Left cardiac atrium (tissue), 4 donors: ENCODE results near the gene KRTAP9-6. TPM values are rescaled to one million over a fixed set of nuclear protein-coding genes. Genes with fewer than 3 reads are reported as not detected.
"Not testable (repeated sequence)": the region's sequence is repeated elsewhere in the genome, so short reads cannot be mapped to it uniquely, and the experiment has no call there.

Experiments used
- ATAC-seq, 2 donors: fragments of 200-7000 bp; cut with Tn5 transposase; one replicate each; pipeline ENCODE4 v1.9.1; 2020; ENCODE audit warnings: mild to moderate bottlenecking in 2 of 2, moderate library complexity in 2 of 2
- DNase-seq: peaks from one replicate; pipeline ENCODE4 v3.0.0-alpha.2; 2020
- intact Hi-C, 2 donors: fragments of 100-400 bp; cut with DNase I; formaldehyde crosslinking; loops; one replicate each; pipeline versions ENCODE4 v1.14.1 to v1.15.1; 2022 to 2023
- long read RNA-seq: library from polyadenylated mRNA; unstranded; transcript quantifications from one replicate; pipeline ENCODE4 v2.0.0, GENCODE V29; 2021
- total RNA-seq, 2 donors: library from RNA; stranded (reverse); fragmentation: NEBNext Ultra II Directional; extraction: Animal tissue kit (Norgen Biotek cat#: 25700); gene quantifications; one replicate each; pipeline ENCODE4 v1.2.1, GENCODE V29; 2021
- donor health status: DM: no; HTN: yes; CAD: no.
- donor health status: DM: no; HTN: yes; CAD: no; lungs with severe emphysema.
- donor health status: DM: yes; HTN: yes; CAD: no.
- donor health status: Dilated cardiomyopathy.

Gene KRTAP9-6, protein sequence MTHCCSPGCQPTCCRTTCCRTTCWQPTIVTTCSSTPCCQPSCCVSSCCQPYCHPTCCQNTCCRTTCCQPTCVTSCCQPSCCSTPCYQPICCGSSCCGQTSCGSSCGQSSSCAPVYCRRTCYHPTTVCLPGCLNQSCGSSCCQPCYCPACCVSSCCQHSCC
- total RNA-seq: not detected
- long read RNA-seq: 0 reads

DNA sequence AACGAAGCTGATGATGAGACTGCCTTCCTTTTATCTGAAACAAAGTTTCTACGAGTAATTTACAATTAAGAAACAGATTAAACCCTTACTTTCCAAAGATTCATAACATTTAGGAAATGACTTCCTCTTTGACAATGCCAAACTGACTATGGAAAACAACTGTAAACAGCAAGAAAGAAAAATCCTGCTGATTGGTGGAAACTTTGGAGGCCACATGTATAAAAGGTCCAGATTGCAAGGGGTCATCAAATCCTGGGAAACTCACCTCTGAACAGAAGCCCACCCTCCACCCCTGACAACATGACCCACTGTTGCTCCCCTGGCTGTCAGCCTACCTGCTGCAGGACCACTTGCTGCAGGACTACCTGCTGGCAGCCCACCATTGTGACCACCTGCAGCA lies at the start of gene KRTAP9-6:
TSS of gene KRTAP9-6 (plus strand) at position 301 of the 400 bp plus-strand sequence. CDS start at position 301, 0 bp downstream.
- intact Hi-C loops: no loop called here
- no peak for ATAC-seq

GRCh38 chr17:41215681-41216080 lies 49.5 kb upstream of the KRTAP9-6 start:
- intact Hi-C loops: no loop called here
- DNase-seq: no peak
- ATAC-seq: no peak

More for the DNA sequence above, at the start of gene KRTAP9-6:
- no peak for DNase-seq

GRCh38 chr17:41223821-41224220 lies 41.4 kb upstream of the KRTAP9-6 start:
- DNase-seq: no peak
- intact Hi-C loops: no loop called here
- ATAC-seq: no peak

DNA sequence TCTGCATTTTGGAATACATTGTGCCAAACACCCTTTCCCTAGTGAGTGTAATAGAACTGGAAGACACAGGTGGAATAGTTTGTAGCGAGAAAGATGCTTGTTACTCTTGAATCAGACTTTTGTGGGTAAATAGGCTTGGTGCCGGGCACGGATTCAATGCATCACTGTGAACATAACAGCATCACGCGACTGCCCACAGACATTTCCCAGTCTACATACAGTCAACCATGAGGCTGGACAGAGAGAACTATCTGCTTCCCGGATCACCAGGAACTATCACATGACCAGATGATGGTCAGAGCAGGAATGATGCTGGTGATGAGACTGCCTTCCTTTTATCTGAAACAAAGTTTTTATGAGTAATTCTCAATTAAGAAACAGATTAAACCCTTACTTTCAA lies 39.1 kb upstream of the KRTAP9-6 start:
- DNase-seq (no peak), ATAC-seq (no peak)
- intact Hi-C loops: no loop called here

- DNase-seq, ATAC-seq, intact Hi-C loops: not testable (repeated sequence)
Observed at GRCh38 chr17:41226598-41227095, 38.5 kb upstream of the KRTAP9-6 start, which contains the start of gene KRTAP9-2. TSS of gene KRTAP9-2 (plus strand) at chr17:41226648. CDS start at chr17:41226655, 7 bp downstream.

DNA sequence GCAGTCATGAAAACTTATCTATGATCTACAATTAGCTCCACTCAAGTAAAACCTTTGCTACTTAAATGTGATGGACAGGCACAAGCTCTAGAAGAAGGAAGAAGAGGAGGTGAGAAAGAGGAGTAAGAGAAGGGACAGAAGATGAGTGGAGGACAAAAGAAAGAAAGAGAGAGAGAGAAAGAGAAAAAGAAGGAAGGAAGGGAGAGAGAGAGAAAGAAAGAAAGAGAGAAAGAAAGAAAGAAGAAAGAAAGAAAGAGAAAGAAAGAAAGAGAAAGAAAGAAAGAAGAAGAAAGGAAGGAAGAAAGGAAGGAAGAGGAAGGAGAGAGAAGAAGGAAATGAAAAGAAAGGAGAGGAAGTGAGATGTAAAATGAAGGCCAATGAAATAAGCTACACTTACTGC lies 35.1 kb upstream of the KRTAP9-6 start:
- ATAC-seq (no peak), DNase-seq (no peak)
- intact Hi-C loops: no loop called here

DNA sequence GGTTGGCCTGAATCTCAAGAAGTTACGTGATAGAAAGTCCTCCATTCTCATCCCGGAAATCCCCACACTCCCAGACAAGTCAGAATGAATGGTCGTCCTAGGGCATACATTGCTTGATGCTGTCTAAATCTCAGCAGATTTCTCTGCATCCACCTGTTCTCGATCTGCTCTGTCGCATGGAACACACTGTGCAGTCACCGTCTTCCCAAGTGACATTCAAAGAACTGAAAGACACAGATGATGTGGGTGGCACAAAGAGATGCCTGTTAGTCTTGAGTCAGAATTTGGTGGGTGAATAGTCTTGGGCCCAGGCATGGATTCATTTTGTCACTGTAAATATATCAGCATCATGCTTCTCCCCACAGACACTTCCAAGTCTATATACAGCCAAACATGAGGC lies 33.4 kb upstream of the KRTAP9-6 start:
- ATAC-seq (no peak), DNase-seq (no peak)
- intact Hi-C loops: no loop called here

DNA sequence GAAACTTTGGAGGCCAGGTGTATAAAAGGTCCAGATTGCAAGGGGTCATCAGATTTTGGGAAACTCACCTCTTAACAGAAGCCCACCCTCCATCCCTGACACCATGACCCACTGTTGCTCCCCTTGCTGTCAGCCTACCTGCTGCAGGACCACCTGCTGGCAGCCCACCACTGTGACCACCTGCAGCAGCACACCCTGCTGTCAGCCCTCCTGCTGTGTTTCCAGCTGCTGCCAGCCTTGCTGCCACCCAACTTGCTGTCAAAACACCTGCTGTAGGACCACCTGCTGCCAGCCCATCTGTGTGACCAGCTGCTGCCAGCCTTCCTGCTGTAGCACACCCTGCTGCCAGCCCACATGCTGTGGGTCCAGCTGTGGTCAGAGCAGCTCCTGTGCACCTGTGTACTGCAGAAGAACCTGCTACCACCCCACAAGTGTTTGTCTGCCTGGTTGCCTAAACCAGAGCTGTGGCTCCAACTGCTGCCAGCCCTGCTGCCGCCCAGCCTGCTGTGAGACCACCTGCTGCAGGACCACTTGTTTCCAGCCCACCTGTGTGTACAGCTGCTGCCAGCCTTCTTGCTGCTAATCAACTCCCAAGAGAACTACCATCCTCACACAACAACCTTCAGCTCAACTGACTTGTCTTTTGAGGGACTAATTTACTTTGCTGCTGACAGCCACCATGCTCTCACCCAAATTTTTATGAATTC lies 32.6 kb upstream of the KRTAP9-6 start, which contains the start of gene KRTAP9-3:
TSS of gene KRTAP9-3 (plus strand) at position 51 of the 707 bp plus-strand sequence. CDS start at position 104, 53 bp downstream.
- ATAC-seq, intact Hi-C loops, DNase-seq: not testable (repeated sequence)

DNA sequence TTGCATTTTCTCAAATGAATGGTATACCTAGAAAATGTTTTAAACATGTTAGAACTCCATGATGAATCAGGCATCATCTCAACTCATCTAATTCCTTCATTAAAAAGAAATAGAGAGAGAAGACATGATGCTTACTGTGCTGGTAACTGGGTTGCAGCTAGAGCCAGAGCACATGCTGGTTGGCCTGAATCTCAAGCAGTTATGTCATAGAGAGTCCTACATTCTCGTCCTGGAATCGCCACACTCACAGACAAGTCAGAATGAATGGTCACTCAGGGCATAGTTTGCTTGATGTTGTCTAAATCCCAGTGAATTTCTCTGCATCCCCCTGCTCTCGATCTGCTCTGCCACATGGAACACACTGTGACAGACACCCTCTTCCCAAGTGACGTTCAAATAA lies 28.1 kb upstream of the KRTAP9-6 start:
- DNase-seq, intact Hi-C loops, ATAC-seq: not testable (repeated sequence)

- ATAC-seq, intact Hi-C loops, DNase-seq: not testable (repeated sequence)
Observed at GRCh38 chr17:41237949-41238437, 27.2 kb upstream of the KRTAP9-6 start, which contains the start of gene KRTAP9-8. TSS of gene KRTAP9-8 (plus strand) at chr17:41237999. CDS start at chr17:41238052, 53 bp downstream.

- ATAC-seq, intact Hi-C loops, DNase-seq: not testable (repeated sequence)
Observed at GRCh38 chr17:41246995-41247787, 18.0 kb upstream of the KRTAP9-6 start.

GRCh38 chr17:41249637-41250240 lies 15.4 kb upstream of the KRTAP9-6 start, which contains the start of gene KRTAP9-4:
TSS of gene KRTAP9-4 (plus strand) at chr17:41249687. CDS start at chr17:41249721, 34 bp downstream.
- DNase-seq, ATAC-seq, intact Hi-C loops: not testable (repeated sequence)

- intact Hi-C loops: no loop called here
- DNase-seq (no peak), ATAC-seq (no peak)
Observed at GRCh38 chr17:41251261-41251660, 13.9 kb upstream of the KRTAP9-6 start.

DNA sequence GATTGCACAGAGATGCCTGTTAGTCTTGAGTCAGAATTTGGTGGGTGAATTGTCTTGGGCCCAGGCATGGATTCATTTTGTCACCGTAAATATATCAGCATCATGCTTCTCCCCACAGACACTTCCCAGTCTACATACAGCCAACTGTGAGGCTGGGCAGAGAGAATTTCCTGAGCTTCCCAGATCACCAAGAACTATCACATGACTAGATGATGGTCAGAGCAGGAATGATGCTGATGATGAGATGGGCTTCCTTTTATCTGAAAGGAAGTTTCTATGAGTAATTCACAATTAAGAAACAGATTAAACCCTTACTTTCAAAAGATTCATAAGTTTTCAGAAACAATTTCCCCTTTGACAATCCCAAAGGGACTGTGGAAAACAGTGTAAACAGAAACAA lies 10.3 kb upstream of the KRTAP9-6 start:
- DNase-seq (no peak), ATAC-seq (no peak)
- intact Hi-C loops: no loop called here

DNA sequence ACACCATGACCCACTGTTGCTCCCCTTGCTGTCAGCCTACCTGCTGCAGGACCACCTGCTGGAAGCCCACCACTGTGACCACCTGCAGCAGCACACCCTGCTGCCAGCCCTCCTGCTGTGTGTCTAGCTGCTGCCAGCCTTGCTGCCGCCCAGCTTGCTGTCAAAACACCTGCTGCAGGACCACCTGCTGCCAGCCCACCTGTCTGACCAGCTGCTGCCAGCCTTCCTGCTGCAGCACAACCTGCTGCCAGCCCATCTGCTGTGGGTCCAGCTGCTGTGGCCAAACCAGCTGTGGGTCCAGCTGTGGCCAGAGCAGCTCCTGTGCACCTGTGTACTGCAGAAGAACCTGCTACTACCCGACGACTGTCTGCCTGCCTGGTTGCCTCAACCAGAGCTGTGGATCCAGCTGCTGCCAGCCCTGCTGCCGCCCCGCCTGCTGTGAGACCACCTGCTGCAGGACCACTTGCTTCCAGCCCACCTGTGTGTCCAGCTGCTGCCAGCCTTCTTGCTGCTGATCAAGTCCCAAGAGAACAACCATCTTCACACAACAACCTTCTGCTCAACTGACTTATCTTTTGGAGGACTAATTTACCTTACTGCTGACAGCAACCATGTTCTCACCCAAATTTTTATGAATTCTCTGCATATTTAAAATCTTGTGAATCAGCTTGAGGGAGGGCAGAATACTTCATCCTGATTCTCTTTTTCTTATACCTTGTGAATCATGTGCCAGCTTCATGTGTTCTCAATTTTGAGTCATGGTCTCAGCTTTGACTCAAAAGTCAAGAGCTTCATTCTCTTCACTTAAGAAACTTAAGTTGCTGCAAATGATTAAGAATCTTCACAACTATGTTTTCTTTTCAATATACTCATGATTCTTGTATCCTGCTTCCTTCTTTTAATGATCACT lies 9.5 kb upstream of the KRTAP9-6 start, which contains the start of gene KRTAP9-9:
TSS of gene KRTAP9-9 (plus strand) at position 4 of the 910 bp plus-strand sequence.
- ATAC-seq, DNase-seq, intact Hi-C loops: not testable (repeated sequence)

DNA sequence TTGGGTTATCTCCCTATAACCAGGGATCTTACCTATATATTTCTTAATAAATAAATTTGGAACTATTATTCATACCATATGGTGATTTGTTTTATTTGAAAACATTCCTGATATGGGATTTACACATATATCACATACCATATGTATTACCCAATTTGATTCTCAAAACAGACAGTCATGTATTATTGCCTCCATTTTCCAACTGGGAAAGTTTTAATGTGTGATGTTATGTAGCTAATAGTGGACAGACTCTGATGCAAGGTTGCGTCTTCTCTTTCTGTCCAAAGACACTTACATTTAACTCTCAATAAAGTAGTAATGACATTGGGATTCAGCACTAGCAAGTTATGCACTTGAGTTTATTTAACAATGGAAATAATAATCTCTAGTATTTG lies 8.9 kb upstream of the KRTAP9-6 start:
- intact Hi-C loops: no loop called here
- DNase-seq (no peak), ATAC-seq (no peak)

- intact Hi-C loops: no loop called here
- DNase-seq: no peak
- ATAC-seq: no peak
Observed at GRCh38 chr17:41258406-41258805, 6.8 kb upstream of the KRTAP9-6 start.

DNA sequence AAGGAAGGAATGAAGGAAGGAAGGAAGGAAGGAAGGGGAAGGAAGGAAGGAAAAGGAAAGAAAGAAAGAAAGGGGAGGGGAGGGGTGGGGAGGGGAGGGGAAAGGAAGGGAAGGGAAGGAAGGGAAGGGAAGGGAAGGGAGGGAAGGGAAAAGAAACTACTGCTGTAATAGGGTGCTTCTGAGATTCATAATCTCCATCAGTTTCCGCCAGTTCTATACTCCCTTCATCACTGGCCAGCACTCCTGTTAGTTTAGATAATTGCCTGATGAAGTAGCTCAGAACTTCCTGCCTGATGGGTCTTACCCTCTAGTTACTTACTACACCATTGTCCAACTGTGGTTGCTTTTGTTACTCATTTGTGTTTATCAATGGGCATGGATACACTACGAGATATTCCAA lies 2.0 kb upstream of the KRTAP9-6 start:
- DNase-seq: no peak
- intact Hi-C loops: no loop called here
- no peak for ATAC-seq
